ENCODE results near the gene TNIK.

The TNIK gene

DNA sequence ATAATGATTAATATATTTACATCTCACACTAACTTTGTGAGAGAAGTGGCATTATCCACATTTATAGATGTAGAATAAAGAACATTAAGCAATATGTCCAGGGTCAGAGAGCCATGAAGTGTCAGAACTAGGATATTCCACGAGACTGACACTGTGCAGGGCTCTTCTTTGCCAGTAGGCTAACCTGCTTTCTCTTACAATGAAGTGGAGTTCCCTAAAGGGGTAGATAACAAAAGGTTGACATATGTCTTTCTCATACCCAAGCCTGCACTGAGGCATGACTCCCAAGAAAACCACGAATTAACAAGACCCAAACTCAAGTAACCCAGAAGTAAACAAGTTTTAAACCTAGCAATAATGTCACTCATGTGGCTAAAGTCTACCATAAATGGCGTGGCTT is 242.1 kb downstream of the TNIK start:
- no peak for DNase-seq

DNA sequence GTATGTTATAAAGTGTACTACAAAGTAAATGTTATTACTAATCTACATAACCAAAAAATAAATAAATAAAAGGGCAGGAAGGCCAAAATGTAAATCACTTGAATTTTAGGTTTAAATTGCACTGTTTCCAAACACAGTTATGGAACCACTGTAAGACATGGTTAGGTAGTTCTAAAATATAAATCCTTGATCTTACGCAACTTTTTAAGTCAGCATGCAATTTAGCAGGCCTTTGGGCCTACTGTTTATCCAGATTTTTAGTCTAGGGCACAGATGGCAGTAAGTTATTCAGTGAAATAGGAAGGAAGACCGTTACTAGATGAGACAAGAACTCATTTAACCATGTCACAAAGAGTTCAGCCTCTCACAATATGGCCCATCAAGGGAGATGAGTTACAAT is 246.3 kb downstream of the TNIK start:
- no peak for DNase-seq

DNA sequence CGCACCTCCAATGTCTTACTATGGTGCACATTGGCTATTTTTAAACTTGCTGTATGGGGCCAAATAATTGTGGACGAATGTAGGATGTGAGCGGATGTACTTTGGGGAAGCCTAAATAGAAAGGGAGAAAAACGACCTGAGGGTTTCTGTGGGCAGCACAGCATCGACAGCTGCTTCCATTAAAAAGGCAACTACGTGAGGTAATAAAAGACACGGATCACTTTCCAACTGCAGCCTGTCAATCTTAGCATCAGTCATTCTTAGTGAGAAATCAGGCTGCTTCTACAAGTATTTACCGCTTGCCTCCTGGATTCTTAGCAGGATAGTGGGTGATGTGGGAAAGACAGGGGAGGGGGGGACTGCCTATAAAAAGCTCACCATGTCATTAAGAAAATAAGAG is 247.0 kb downstream of the TNIK start:
- no peak for DNase-seq

DNA sequence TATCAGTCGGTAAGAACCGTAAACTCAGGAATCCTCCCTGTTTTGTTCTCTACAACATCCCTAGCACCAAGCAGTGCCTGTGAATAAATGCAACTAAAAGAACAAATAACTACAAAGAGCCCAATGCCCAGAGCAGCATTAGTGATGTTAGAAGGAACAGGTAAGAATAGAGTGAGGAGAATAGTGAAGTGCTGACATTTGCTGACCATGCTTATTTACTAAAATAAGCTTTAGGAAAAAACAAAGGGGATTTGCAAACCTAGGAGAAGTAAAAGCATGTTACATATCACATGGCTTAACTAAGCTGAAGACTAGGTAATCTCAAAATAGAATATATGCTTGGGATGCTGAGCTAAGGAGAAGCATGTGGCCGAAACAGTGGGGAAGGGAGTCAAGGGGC is 247.6 kb downstream of the TNIK start:
- DNase-seq, result no peak

DNA sequence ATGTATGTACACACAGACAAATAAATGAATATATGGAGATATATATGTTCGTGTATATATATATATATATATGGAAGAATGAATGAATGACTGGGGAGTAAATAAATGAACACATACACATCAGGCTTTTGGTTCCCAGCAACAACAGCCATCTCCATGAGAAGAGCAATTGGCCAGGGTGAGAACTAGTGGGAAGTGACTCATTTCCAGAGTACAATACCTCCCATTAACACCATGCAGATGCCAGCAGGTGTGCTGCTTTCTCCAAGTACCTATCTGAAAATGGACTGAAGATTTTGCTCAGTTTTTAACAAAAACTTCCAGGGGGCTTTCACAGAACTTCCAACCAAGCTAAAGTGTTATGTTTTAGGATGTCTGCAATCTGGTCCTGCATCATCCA is 253.9 kb downstream of the TNIK start:
- DNase-seq, result no peak

DNA sequence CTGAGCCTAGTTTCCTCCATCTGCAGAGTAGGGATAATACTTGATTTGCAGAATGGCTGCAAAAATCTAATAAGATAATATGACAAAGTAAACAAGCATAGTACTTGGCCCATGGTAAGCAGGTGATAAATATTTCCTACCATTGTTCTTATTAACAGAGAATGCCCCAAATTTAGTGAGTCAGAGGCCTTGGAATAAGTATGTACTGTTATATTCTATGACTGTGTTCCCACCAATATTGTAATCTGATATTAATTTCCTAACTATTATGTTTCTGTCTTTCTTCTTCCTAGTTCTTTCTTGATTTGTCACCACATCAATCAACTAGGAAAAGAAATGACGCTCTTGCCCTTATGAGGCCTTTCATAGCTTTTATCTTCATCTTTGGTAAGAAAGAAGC is 255.3 kb downstream of the TNIK start:
- no peak for DNase-seq

DNA sequence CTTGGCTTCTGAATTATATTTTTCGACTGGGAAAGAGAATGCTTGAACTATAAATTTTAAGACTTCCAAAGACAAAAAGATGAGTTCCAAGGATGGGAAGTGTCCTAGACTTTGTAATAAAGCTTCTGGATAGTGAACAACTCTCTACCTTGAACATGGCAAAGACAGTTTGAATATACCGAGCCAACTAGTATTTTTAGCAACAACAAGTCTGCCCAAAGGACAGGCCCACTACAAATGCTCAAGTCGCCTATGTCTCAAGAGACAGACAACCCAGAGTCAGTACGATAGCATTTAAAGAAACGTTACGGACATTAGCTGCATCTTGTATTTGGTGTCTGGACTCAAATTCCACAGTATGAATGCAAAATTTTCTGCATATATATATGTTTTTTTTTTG is 258.4 kb downstream of the TNIK start:
- no peak for DNase-seq

DNA sequence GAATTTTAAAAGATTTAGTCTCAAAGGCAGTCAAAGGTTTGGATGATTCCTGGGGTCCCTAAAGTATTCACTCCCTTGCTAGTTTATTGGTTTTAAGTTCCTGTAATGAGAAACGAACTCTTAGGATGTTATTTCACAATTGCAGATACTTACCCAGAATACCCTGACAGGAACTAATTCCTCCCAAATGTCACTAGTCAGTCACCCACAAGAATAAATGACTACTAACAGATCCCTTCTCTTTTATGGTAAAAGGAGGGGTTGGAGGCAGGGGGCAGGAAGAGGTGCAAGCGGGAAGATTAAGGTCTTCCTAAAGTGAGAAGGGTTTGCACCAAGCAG is 259.5 kb downstream of the TNIK start:
- no peak for DNase-seq

DNA sequence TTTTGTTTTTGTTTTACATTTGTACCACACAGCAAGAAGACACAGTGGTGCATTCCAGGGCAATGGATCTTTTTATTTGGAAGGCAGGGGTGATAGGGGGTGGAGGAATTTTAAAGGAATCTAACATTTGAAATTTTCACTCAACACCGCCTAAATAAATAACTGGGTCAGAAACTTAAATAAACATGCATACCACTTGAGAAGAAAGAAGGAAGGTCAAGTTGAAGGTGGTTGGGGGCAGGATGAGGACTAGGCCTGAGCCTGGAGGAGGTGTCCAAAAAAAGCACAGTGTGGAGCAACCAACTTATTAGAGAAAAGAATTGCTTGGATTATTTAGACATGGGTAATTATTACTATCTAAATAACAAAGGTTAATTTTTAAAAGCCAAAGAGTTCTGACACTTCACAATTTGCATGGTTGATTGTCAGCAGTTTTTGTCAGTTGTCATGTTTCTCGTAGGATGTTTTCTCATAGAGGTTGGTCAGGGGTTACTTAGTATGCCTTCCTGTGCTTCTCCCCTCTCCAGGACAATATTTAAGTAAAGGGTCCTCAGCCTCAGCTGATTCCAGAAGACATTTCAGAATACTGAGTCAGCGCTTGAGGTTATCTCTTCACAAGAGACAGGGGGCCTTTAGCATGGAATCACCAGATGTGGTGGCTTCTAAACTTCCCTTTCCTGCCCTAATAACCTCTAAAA is 260.0 kb downstream of the TNIK start:
- no peak for DNase-seq

- DNase-seq, result no peak
Measured at GRCh38 chr3:171199473-171199829, 260.8 kb downstream of the TNIK start.

GRCh38 chr3:171198781-171199472 is 261.3 kb downstream of the TNIK start:
- no peak for DNase-seq

DNA sequence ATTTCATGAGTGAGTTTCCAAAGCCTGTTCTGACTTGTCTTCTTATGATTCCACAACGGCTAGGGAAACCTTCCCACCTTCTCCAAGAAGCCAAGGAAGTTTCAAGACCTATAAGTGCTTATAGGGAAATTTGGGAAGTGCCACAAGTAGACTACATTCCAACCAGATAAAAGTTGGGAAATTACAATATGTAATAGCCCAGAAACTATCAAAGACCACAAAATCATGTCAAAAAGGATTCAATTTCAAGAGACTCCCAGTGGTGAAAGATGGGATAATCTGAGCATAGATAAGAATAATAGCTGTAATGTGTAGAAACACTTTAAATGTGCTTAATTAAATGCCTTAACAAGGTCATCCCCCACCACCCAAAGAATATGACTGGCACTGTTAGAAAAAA is 264.5 kb downstream of the TNIK start:
- no peak for DNase-seq

DNA sequence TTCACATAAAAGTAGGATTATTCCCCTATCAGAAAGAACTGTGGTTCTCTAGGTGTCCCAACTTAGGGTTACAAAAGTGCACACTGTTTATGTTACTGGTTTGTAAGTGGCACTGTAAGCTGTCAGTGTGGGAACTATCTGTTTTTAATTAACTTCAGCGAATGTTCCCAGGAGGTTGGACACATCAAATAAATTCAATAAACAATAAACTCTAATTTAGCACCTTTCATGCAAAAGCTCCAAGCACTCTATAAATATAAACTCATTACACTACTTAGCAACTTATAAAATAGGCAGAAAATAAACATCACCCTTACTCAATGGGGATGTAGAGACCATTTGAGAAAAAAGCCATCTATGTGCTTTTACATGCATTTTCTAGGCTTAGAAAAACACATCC is 265.2 kb downstream of the TNIK start:
- no peak for DNase-seq

DNA sequence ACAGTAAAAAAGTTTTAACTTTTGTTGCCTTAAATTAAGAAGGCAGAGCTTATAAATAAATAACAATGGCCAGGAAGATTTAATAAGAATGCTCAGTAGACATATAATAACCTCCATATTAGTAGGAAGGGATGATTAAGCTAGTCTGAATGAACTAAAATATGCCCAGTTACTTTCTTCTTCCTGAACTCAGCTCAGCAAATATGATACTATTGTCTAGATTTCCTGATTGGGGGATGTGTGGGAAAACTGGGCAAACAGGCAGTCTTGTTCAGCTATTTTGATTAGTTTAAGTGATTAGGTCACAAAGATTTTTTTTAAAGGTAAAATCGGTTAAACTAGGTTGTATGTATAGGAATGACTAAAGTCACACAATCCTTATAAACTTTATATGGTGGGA is 266.5 kb downstream of the TNIK start:
- no peak for DNase-seq

GRCh38 chr3:171192176-171192854 is 267.9 kb downstream of the TNIK start:
- no peak for DNase-seq

DNA sequence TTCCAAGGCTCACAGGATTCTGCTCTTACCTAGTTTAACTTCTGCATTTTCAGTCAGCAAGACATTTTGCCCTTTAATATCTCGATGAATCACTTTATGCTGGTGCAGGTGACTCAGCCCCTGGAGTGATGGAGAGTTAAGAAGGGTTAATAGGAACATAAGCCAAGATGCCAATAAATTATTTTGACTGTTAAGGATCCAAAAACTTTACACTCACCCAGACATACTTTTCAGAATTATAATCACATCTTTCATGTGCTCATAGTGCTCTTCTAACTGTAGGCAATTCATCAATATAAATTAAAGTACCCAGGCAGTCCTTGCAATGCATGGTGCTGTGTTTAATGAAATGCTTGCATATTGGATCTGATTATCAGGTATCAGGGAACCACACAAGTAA is 269.5 kb downstream of the TNIK start:
- no peak for DNase-seq

- DNase-seq, result no peak
Measured at GRCh38 chr3:171189394-171190080, 270.7 kb downstream of the TNIK start.

DNA sequence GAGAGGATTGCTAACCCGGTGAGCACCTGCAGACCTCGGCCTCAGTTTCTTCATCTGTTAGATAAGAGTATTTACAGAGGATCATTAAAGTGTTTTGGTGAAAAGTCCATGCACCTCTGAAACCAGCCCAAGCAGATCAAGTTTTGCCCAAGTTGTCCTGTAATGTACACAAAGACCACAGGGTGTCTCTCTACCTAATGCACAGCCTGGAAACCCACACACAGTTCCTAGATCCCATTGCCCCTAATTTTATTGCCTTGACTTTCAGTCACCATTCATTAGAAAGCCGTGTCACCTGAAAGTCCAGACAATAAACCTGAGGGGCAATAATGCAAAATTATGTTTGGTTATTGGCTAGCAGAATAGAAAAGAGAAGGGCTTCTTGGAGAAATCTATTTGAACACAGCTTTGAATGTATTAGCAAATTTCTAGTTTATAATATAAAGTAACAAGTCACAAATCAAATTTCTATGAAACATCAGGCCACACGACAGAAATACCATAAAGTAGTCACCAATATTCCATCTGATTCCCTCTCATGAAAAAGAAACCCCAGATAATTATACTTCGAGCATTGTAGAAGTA is 272.4 kb downstream of the TNIK start:
- no peak for DNase-seq

DNA sequence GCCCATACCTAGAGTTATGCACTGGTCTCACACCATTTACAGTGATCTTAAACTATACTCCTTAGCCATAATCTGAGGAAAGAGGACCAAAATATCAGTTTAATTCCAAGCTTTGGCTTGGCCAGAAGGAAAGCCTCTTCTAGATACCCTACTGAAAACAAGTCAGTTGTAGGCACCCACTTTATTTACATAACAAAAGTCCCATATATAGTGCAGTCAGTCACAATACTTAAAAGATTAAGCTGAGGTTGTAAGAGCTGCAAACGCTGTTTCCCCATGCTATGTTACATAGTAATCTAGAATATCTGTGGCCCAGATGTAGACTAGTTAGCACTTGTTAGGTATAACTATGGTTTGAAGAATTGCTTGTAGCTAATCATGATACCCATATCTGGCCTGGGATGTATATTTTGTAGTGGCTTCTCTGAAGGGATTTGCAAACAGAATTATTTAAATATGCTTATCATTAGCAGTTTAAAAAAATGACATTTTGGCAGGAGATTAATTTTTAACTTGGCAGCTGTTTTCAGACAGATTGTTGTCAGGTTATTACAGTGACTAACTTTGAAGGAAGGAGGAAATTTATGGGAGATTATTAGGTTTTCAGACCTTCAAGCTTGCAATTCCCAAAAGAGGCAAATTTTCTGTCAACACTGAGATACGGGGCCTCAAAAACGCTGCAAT is 273.2 kb downstream of the TNIK start:
- DNase-seq, result no peak

DNA sequence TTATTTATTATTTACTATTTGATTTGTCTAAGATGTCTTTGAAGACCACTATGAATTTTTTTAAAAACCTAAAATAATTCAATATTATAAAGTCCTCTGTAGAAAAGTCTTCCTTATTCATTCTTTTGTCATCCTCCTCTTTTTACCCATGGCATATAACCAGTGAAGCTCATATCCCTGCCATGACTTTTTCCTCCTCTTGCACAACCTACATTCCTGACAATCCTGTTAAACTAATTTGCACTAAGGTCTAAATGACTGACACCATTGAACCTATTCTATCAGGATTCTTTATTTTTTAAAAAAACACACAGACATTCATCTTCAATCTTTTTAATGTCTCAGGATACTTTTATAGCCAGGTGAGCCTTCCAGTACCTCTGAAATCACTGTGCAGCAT is 273.8 kb downstream of the TNIK start:
- no peak for DNase-seq

DNA sequence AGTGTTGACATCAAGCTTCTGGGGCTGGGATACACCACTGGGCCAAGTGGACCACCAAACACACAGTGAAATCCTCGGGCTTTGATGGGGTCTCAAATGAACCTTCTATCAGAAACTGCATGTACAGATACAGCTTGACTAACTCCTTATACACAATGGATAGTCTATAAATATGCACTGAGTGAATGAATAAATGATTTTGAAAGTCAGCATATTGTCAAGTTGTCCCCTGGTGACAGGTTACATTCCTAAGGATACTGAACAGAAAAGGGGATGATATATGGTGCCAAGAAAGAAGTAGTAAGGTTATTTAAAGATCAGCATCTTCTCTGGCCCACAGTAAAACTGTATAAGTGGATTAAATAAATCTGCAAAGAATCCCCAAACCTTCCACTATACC is 274.2 kb downstream of the TNIK start:
- no peak for DNase-seq

DNA sequence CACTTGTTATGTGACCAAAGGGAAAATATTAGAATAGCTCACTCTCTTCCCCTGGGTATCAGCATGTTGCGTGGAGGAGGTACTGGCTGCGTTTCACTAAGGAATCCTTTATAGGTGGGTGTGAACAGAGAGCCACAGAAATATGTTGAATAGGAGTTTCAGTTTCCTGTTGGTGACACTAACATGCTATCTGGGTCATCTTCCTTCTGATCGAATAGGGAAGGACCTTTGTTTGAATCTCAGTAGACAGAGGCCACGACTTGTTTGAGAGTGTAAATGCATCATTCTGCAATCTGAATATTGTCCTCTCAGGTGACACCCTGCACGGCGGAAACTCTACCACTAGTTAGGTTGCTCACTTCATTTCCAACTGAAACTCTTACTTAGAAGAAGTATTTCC is 275.8 kb downstream of the TNIK start:
- no peak for DNase-seq

GRCh38 chr3:171183042-171183441 is 277.2 kb downstream of the TNIK start:
- DNase-seq, result no peak

Measured in SHP77 treated with DMSO at 0.1 percent for 48 hours (cell line).